ENCODE results near the gene RGCC.

RGCC gene

GRCh38 chr13:41463838-41464602, 6.7 kb downstream of the RGCC start:
- Histone ChIP-seq H3K9ac (ENCODE audit: low read depth, low read length, poor library complexity, severe bottlenecking) (peak overlapping the region; percentile 62), H3K4me2 (ENCODE audit: low read depth, low read length, poor library complexity, severe bottlenecking) (peak overlapping the region; percentile 68)
- TF ChIP-seq EZH2phosphoT487 (IDR thresholded peaks at IDR 0.05; ENCODE audit: borderline replicate concordance) (no peak), CTCF (conservative IDR thresholded peaks at IDR 0.05; ENCODE audit: low read length) (no peak)

GRCh38 chr13:41465241-41465847, 8.0 kb downstream of the RGCC start:
- H3K9me3 ChIP-seq (ENCODE audit: insufficient read depth, low read depth, low read length), result no peaks in the 10 kb centered on the region
- H3K9ac ChIP-seq (ENCODE audit: low read depth, low read length, poor library complexity, severe bottlenecking), result peak overlapping the region; percentile 56
- no peaks in the 10 kb centered on the region for H3K27me3 ChIP-seq (ENCODE audit: insufficient read depth, low read length, poor library complexity, severe bottlenecking)
- no peaks in the 10 kb centered on the region for H4K20me1 ChIP-seq (ENCODE audit: insufficient read depth, low read length, poor library complexity, severe bottlenecking)
- TF ChIP-seq CTCF (conservative IDR thresholded peaks at IDR 0.05; ENCODE audit: low read length) (no peak), EZH2phosphoT487 (IDR thresholded peaks at IDR 0.05; ENCODE audit: borderline replicate concordance) (no peak)
- no peak overlapping the region for H2AFZ ChIP-seq (ENCODE audit: low read length)
- no peaks in the 10 kb centered on the region for H3K36me3 ChIP-seq (ENCODE audit: insufficient read depth, low read length)
- peak overlapping the region; percentile 68 for H3K4me2 ChIP-seq (ENCODE audit: low read depth, low read length, poor library complexity, severe bottlenecking)
- H3K9me2 ChIP-seq (replicated peaks; ENCODE audit: low read depth, low read length), result no peaks in the 10 kb centered on the region
- peaks cover 58% of the 10 kb centered on the region for H3K4me1 ChIP-seq (ENCODE audit: insufficient read depth, low read length, poor library complexity, severe bottlenecking)
- H3K79me2 ChIP-seq (ENCODE audit: insufficient read depth, low read length), result no peaks in the 10 kb centered on the region
- H3F3A ChIP-seq (ENCODE audit: low read depth), result peaks cover 5% of the 10 kb centered on the region; the same call in 1 of the 2 replicates
- peak overlapping the region; percentile 43 for H3K4me3 ChIP-seq (ENCODE audit: low read length, poor library complexity, severe bottlenecking)

More at GRCh38 chr13:41463838-41464602, 6.7 kb downstream of the RGCC start:
- Histone ChIP-seq H3K27me3 (ENCODE audit: insufficient read depth, low read length, poor library complexity, severe bottlenecking) (no peaks in the 10 kb centered on the region), H3K9me2 (replicated peaks; ENCODE audit: low read depth, low read length) (no peaks in the 10 kb centered on the region), H2AFZ (ENCODE audit: low read length) (no peak overlapping the region), H3K9me3 (ENCODE audit: insufficient read depth, low read depth, low read length) (no peaks in the 10 kb centered on the region), H3K4me3 (ENCODE audit: low read length, poor library complexity, severe bottlenecking) (no peak overlapping the region), H4K20me1 (ENCODE audit: insufficient read depth, low read length, poor library complexity, severe bottlenecking) (no peaks in the 10 kb centered on the region), H3F3A (ENCODE audit: low read depth) (peaks cover 5% of the 10 kb centered on the region; the same call in 1 of the 2 replicates), H3K36me3 (ENCODE audit: insufficient read depth, low read length) (no peaks in the 10 kb centered on the region), H3K79me2 (ENCODE audit: insufficient read depth, low read length) (no peaks in the 10 kb centered on the region), H3K4me1 (ENCODE audit: insufficient read depth, low read length, poor library complexity, severe bottlenecking) (peaks cover 67% of the 10 kb centered on the region)

GRCh38 chr13:41465898-41466320, 8.6 kb downstream of the RGCC start:
- no peaks in the 10 kb centered on the region for H3K9me2 ChIP-seq (replicated peaks; ENCODE audit: low read depth, low read length)
- no peak overlapping the region for H2AFZ ChIP-seq (ENCODE audit: low read length)
- peak overlapping the region; percentile 36 for H3K4me3 ChIP-seq (ENCODE audit: low read length, poor library complexity, severe bottlenecking)
- peaks cover 5% of the 10 kb centered on the region; the same call in 1 of the 2 replicates for H3F3A ChIP-seq (ENCODE audit: low read depth)
- peaks cover 58% of the 10 kb centered on the region for H3K4me1 ChIP-seq (ENCODE audit: insufficient read depth, low read length, poor library complexity, severe bottlenecking)
- peak overlapping the region; percentile 56 for H3K9ac ChIP-seq (ENCODE audit: low read depth, low read length, poor library complexity, severe bottlenecking)
- no peaks in the 10 kb centered on the region for H3K36me3 ChIP-seq (ENCODE audit: insufficient read depth, low read length)
- TF ChIP-seq CTCF (conservative IDR thresholded peaks at IDR 0.05; ENCODE audit: low read length) (no peak), EZH2phosphoT487 (IDR thresholded peaks at IDR 0.05; ENCODE audit: borderline replicate concordance) (no peak)
- no peaks in the 10 kb centered on the region for H3K27me3 ChIP-seq (ENCODE audit: insufficient read depth, low read length, poor library complexity, severe bottlenecking)
- H3K4me2 ChIP-seq (ENCODE audit: low read depth, low read length, poor library complexity, severe bottlenecking), result peak overlapping the region; percentile 68
- no peaks in the 10 kb centered on the region for H3K9me3 ChIP-seq (ENCODE audit: insufficient read depth, low read depth, low read length)
- no peaks in the 10 kb centered on the region for H3K79me2 ChIP-seq (ENCODE audit: insufficient read depth, low read length)
- H4K20me1 ChIP-seq (ENCODE audit: insufficient read depth, low read length, poor library complexity, severe bottlenecking), result no peaks in the 10 kb centered on the region

Data from Loucy (cell line).